HCT116 (cell line): ENCODE measurements around the gene UBE2L5. TPM values are rescaled to one million over a fixed set of nuclear protein-coding genes. Genes with fewer than 3 reads are reported as not detected.

Source experiments
- ATAC-seq: fragments of 200-7000 bp; cut with Tn5 transposase; 2 replicates; pipeline ENCODE4 v1.9.1; 2020; ENCODE audit warnings: mild to moderate bottlenecking, moderate library complexity
- BruUV-seq: library from RNA; stranded (reverse); fragments of 400-500 nt; replicated peaks from 2 replicates; lab custom pipeline; 2021; lab: Mats Ljungman, UMichigan
- CTCF ChIA-PET: fragments of 300-600 bp; sonication (Branson Sonifier 250); formaldehyde crosslinking; loops from one replicate; lab custom pipeline; 2021; ENCODE audit warnings: antibody characterized with exemption; lab: Charles Lee
- POLR2A ChIA-PET: fragments of 300-600, 350-600 bp; sonication (Branson Sonifier 250); formaldehyde crosslinking; loops from one replicate; lab custom pipeline; 2021; ENCODE audit warnings: antibody characterized with exemption; lab: Charles Lee
- RAD21 ChIA-PET, 2 experiments: fragments of 300-600 bp; sonication (Branson Sonifier 250); formaldehyde crosslinking; loops; one replicate each; lab custom pipeline; 2023; ENCODE audit warnings: low total read pairs in 2 of 2; ENCODE audit not compliant: uncharacterized antibody in 2 of 2, unreplicated experiment in 2 of 2, low non-redundant PET in 1 of 2; lab: Charles Lee
- DNase-seq: peaks from one replicate; pipeline ENCODE4 v3.0.0-alpha.2; 2010; ENCODE audit warnings: low read depth, low spot score
- H2AFZ ChIP-seq: fragments of 200-600 bp; shearing (Covaris generic), sonication (generic); 2 replicates; pipeline ENCODE4 v1.6.1; 2017; ENCODE audit warnings: low read depth, mixed run types, mixed read lengths, antibody characterized with exemption, low read length; ENCODE audit not compliant: poor library complexity, severe bottlenecking
- H3K27ac ChIP-seq: 2 replicates; pipeline ENCODE4 v1.5.1; 2012; ENCODE audit warnings: low read depth, low read length
- H3K27me3 ChIP-seq: fragments of 200-600 bp; sonication (generic); 2 replicates; pipeline ENCODE4 v1.6.1; 2016; ENCODE audit warnings: mixed run types, low read length, mixed read lengths; ENCODE audit not compliant: insufficient read depth
- H3K36me3 ChIP-seq, 2 experiments: fragments of 200-500 bp in 1 of 2; fragments of 200-600 bp in 1 of 2; sonication (Bioruptor generic) in 1 of 2; sonication (generic) in 1 of 2; 2 replicates each; pipeline versions ENCODE4 v1.5.1 to v1.6.1; 2014 to 2016; ENCODE audit warnings: low read length in 2 of 2, inconsistent platforms in 1 of 2, mixed read lengths in 1 of 2, mixed run types in 1 of 2; ENCODE audit not compliant: insufficient read depth in 2 of 2, control insufficient read depth in 1 of 2
- H3K4me1 ChIP-seq, 2 experiments: fragments of 200-600 bp in 1 of 2; sonication (generic) in 1 of 2; 2 replicates each; pipeline versions ENCODE4 v1.5.1 to v1.6.1; 2012 to 2017; ENCODE audit warnings: low read length in 2 of 2, inconsistent platforms in 1 of 2, mild to moderate bottlenecking in 1 of 2, mixed read lengths in 1 of 2, mixed run types in 1 of 2, moderate library complexity in 1 of 2; ENCODE audit not compliant: insufficient read depth in 2 of 2, control insufficient read depth in 1 of 2
- H3K4me2 ChIP-seq: fragments of 200-600 bp; sonication (generic); 2 replicates; pipeline ENCODE4 v1.6.1; 2017; ENCODE audit warnings: mixed run types, low read length, mixed read lengths
- H3K4me3 ChIP-seq, 2 experiments: fragments of 200-600 bp in 1 of 2; sonication (generic) in 1 of 2; replicated peaks in 1 of 2; 2 replicates each; pipeline ENCODE4 v1.5.1; 2011 to 2016; ENCODE audit warnings: low read length in 2 of 2, control low read depth in 1 of 2, low read depth in 1 of 2, mild to moderate bottlenecking in 1 of 2, mixed read lengths in 1 of 2, mixed run types in 1 of 2
- H3K79me2 ChIP-seq: fragments of 200-600 bp; sonication (generic); 2 replicates; pipeline ENCODE4 v1.6.1; 2017; ENCODE audit warnings: mild to moderate bottlenecking, mixed run types, low read length, moderate library complexity, mixed read lengths; ENCODE audit not compliant: insufficient read depth
- H3K9ac ChIP-seq: fragments of 200-600 bp; sonication (generic); 2 replicates; pipeline ENCODE4 v1.6.1; 2016; ENCODE audit warnings: low read length, mixed read lengths
- H3K9me2 ChIP-seq: fragments of 200-600 bp; sonication (generic), shearing (Covaris generic); 2 replicates; pipeline ENCODE4 v1.6.1; 2017; ENCODE audit warnings: mixed run types, mild to moderate bottlenecking, moderate library complexity; ENCODE audit not compliant: insufficient read depth
- H3K9me3 ChIP-seq, 2 experiments: fragments of 200-500 bp in 1 of 2; fragments of 200-600 bp in 1 of 2; sonication (Bioruptor generic) in 1 of 2; sonication (generic) in 1 of 2; 2 replicates each; pipeline ENCODE4 v1.6.1; 2014 to 2017; ENCODE audit warnings: low read length in 2 of 2, mixed read lengths in 2 of 2, inconsistent platforms in 1 of 2, low read depth in 1 of 2, mild to moderate bottlenecking in 1 of 2, mixed run types in 1 of 2, moderate library complexity in 1 of 2; ENCODE audit not compliant: control insufficient read depth in 1 of 2, insufficient read depth in 1 of 2
- H4K20me1 ChIP-seq: fragments of 200-600 bp; sonication (generic), shearing (Covaris generic); 2 replicates; pipeline ENCODE4 v1.6.1; 2017; ENCODE audit warnings: mixed run types, mild to moderate bottlenecking, moderate library complexity; ENCODE audit not compliant: insufficient read depth
- CTCF ChIP-seq, 3 experiments: fragments of 200-600 bp in 1 of 3; sonication (generic) in 1 of 3; IDR thresholded peaks in 2 of 3; conservative IDR thresholded peaks in 1 of 3; 2 replicates each; pipeline ENCODE4 v1.5.1; 2012 to 2017; ENCODE audit warnings: low read depth in 2 of 3, low read length in 2 of 3, antibody characterized with exemption in 1 of 3, borderline replicate concordance in 1 of 3, control low read depth in 1 of 3, mild to moderate bottlenecking in 1 of 3, mixed read lengths in 1 of 3, mixed run types in 1 of 3, moderate library complexity in 1 of 3; ENCODE audit not compliant: insufficient read depth in 1 of 3
- ZBTB33 ChIP-seq: IDR thresholded peaks from 2 replicates; pipeline ENCODE4 v1.6.1; 2011; ENCODE audit warnings: mild to moderate bottlenecking, low read length, moderate library complexity; ENCODE audit not compliant: insufficient replicate concordance; ENCODE audit errors: extremely low read depth
- intact Hi-C: fragments of 100-400 bp; cut with micrococcal nuclease; formaldehyde crosslinking; loops from 2 replicates; pipeline ENCODE4 v1.10.0; 2022
- total RNA-seq: library from RNA; stranded (reverse); gene quantifications from one replicate; pipeline ENCODE4 v1.2.1, GENCODE V29; 2021; ENCODE audit not compliant: unreplicated experiment

The UBE2L5 gene
- total RNA-seq, 1 experiment from 2014 or later, result 0.15 TPM

- no peak for TF ChIP-seq ZBTB33
Observed at GRCh38 chr13:30398601-30399072, 23.7 kb upstream of the UBE2L5 start (continued).

- no peak overlapping the region for H3K9ac ChIP-seq
- no peak overlapping the region for H3K4me3 ChIP-seq
- ATAC-seq, result no peak
- H3K4me2 ChIP-seq, result no peak overlapping the region
- intact Hi-C loops, result no loop called here
- H2AFZ ChIP-seq, result no peak overlapping the region
- H4K20me1 ChIP-seq, result no peaks in the 10 kb centered on the region
- CTCF ChIA-PET, result no interaction called here
- no peaks in the 10 kb centered on the region for H3K27me3 ChIP-seq
- H3K79me2 ChIP-seq, result no peaks in the 10 kb centered on the region
- H3K27ac ChIP-seq, result no peak overlapping the region
- no TSS peak for BruUV-seq
- H3K9me3 ChIP-seq, result no peaks in the 10 kb centered on the region
- DNase-seq, result no peak
- no peaks in the 10 kb centered on the region for H3K9me2 ChIP-seq
- POLR2A ChIA-PET, result no interaction called here
- peaks cover 7 to 11% of the 10 kb centered on the region in 2 experiments; a peak in 3 of 4 replicates for H3K4me1 ChIP-seq
- RAD21 ChIA-PET, result no interaction called here
- no peak for TF ChIP-seq CTCF (IDR thresholded peaks at IDR 0.05 in 2 of 3, conservative IDR thresholded peaks at IDR 0.05 in 1 of 3; ENCODE audit: borderline replicate concordance in 1 of 3, insufficient read depth in 1 of 3, low read depth in 2 of 3, low read length in 2 of 3)
- TF ChIP-seq, all 23 proteins: peak for 0
- no peaks in the 10 kb centered on the region for H3K36me3 ChIP-seq
Observed at GRCh38 chr13:30400376-30400775, 21.9 kb upstream of the UBE2L5 start.
